ENCODE results near the gene ARHGAP10. TPM values are rescaled to one million over a fixed set of nuclear protein-coding genes. Genes with fewer than 3 reads are reported as not detected.
"Not testable (repeated sequence)": the region's sequence is repeated elsewhere in the genome, so short reads cannot be mapped to it uniquely, and the experiment has no call there.

Gene ARHGAP10
- total RNA-seq, 2 experiments from 2014 or later = 3.6 to 3.8 TPM

DNA sequence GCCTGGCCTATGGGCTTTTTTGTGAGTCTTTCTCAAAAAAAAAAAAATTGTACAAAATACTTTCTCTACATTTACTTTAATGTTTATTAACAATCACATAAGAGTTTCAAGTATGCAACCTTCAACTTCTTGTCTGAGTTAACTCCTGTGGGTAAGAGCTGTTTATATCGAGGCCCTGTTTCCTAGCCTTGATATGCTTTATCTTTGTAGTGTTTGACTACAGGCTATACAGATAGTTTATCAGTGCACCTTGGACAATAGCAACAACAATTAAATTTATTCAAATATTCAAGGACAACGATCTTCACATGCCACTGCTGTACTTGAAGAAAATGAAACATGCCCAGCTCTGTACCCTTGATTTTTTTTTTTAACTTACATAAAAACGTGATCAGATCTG is 178.4 kb downstream of the ARHGAP10 start:
- H3K4me1 Mint-ChIP-seq (ENCODE audit: low read depth) = no peaks in the 10 kb centered on the region
- CTCF ChIA-PET = no interaction called here
- no peak for DNase-seq

DNA sequence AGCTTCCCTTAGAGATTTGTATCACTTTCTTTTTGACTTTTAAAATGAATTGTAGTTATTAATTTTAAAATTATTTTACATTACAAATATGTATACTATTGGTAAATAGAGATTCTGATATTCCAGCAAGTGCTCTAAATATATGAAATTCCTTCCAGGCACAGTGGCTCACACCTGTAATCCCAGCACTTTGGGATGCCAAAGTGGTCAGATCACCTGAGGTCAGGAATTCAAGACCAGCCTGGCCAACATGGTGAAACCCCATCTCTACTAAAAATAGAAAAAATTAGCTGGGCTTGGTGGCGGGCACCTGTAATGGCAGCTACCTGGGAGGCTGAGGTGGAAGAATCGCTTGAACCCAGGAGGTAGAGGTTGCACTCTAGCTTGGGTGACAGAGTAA is 180.2 kb downstream of the ARHGAP10 start:
- H3K4me1 Mint-ChIP-seq (ENCODE audit: low read depth); H3K27ac Mint-ChIP-seq; H3K4me3 Mint-ChIP-seq; CTCF ChIA-PET; DNase-seq; intact Hi-C loops (cut with micrococcal nuclease); H3K36me3 Mint-ChIP-seq (ENCODE audit: low read depth); H3K9me3 Mint-ChIP-seq; H3K27me3 Mint-ChIP-seq (ENCODE audit: low read depth): not testable (repeated sequence)

More for the DNA sequence above, 178.4 kb downstream of the ARHGAP10 start:
- no peaks in the 10 kb centered on the region for H3K27me3 Mint-ChIP-seq (ENCODE audit: low read depth)
- H3K9me3 Mint-ChIP-seq = peaks cover 2% of the 10 kb centered on the region
- intact Hi-C loops (cut with micrococcal nuclease) = no loop called here
- H3K4me3 Mint-ChIP-seq = no peak overlapping the region
- peaks cover 9% of the 10 kb centered on the region for H3K36me3 Mint-ChIP-seq (ENCODE audit: low read depth)
- H3K27ac Mint-ChIP-seq = no peak overlapping the region

DNA sequence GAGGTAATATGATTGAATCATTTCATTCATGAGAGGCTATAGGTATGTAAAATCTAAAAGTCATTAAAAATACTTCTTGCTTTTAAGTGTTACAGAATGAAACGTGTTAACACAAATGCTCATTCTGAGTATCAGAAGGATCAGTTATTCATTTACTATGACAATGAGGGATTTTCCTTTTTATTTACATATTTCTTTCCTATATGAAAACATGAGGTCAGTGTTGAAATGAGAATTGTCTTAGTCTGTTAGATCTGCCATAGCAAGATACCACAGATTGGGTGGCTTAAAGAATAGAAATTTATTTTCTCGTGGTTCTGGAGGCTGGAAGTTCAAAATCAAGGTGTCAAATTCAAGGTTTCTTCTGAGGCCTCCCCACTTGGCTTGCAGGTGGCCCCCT is 181.2 kb downstream of the ARHGAP10 start:
- Mint-ChIP-seq H3K27me3 (ENCODE audit: low read depth) (no peaks in the 10 kb centered on the region), H3K4me1 (ENCODE audit: low read depth) (no peaks in the 10 kb centered on the region), H3K9me3 (no peaks in the 10 kb centered on the region), H3K4me3 (no peak overlapping the region), H3K36me3 (ENCODE audit: low read depth) (peaks cover 6% of the 10 kb centered on the region), H3K27ac (no peak overlapping the region)
- intact Hi-C loops (cut with micrococcal nuclease) = no loop called here
- DNase-seq = no peak
- CTCF ChIA-PET = no interaction called here

DNA sequence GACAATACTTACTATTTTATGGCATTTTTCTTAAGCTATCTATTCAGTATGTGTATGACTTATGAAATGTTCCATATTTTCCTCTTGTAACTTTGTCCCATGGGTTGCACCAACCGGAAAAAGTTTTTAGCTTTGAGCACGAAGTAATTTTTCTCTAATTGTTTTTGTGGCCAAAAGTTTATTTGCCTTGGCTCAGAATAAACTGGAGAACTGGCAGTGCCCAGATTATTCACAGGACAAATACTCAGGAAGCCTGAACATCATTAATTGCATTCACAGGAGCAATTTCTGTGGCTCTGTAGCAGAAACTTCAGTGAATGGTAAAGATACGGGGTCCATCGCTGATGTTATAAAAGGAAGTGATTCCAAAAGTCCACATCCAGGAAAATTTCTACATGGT is 184.5 kb downstream of the ARHGAP10 start:
- intact Hi-C loops (cut with micrococcal nuclease) = no loop called here
- Mint-ChIP-seq H3K9me3 (no peaks in the 10 kb centered on the region), H3K27ac (no peak overlapping the region), H3K36me3 (ENCODE audit: low read depth) (peaks cover 5% of the 10 kb centered on the region), H3K27me3 (ENCODE audit: low read depth) (no peaks in the 10 kb centered on the region), H3K4me1 (ENCODE audit: low read depth) (no peaks in the 10 kb centered on the region), H3K4me3 (no peak overlapping the region)
- CTCF ChIA-PET = interaction anchor here (0.9 kb wide), 1 partner anchor 380 kb away, joined by 3 read pairs; no protein-coding TSS in a partner anchor
- no peak for DNase-seq

DNA sequence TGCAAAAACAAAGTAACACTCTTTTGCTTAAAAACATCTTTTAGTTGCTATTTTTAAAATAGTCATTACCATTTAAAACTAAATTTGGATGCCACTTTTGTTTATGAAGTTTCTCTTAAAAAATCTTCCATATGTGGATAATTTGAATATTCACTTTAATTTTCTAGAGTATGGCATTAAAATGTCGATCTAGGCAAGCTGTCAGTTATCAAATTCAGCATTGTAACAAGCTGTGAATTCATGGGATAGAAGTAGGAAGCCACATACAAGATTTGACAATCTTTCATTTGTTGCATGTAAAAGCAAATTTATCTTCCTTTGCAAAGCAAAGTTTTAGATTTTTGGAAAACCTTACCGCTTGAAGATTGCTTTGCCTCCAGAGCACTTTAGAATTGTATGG is 191.5 kb downstream of the ARHGAP10 start:
- H3K4me1 Mint-ChIP-seq (ENCODE audit: low read depth) = no peaks in the 10 kb centered on the region
- H3K36me3 Mint-ChIP-seq (ENCODE audit: low read depth) = no peaks in the 10 kb centered on the region

DNA sequence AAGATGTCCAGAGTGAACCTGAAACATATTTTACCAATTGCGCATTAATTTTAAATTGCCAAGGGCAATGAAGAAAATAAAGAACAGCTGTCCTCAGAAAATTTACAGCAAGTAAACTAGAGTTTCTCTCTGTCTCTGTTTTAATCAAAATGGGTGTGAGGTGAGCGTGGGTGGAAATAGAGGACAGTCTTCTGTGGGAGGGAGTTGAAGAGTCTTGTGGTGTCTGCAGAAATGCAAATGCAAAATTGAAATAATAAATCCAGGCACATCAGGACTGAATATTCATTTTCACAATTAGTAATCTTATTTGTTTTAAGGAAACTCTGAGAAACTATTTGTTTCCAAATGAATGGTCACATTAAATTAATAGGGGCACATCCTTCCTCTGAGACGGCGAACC is 192.0 kb downstream of the ARHGAP10 start:
- Mint-ChIP-seq H3K36me3 (ENCODE audit: low read depth) (no peaks in the 10 kb centered on the region), H3K27me3 (ENCODE audit: low read depth) (no peaks in the 10 kb centered on the region), H3K4me1 (ENCODE audit: low read depth) (no peaks in the 10 kb centered on the region), H3K9me3 (no peaks in the 10 kb centered on the region), H3K4me3 (no peak overlapping the region), H3K27ac (no peak overlapping the region)
- intact Hi-C loops (cut with micrococcal nuclease) = loop anchor here (10.0 kb wide), 1 partner anchor 501 kb away; no protein-coding TSS in a partner anchor
- CTCF ChIA-PET = no interaction called here
- DNase-seq = no peak

More for the DNA sequence above, 191.5 kb downstream of the ARHGAP10 start:
- Mint-ChIP-seq H3K4me3 (no peak overlapping the region), H3K9me3 (no peaks in the 10 kb centered on the region), H3K27me3 (ENCODE audit: low read depth) (no peaks in the 10 kb centered on the region), H3K27ac (no peak overlapping the region)
- intact Hi-C loops (cut with micrococcal nuclease) = loop anchor here (10.0 kb wide), 1 partner anchor 501 kb away; no protein-coding TSS in a partner anchor
- no peak for DNase-seq
- CTCF ChIA-PET = no interaction called here

DNA sequence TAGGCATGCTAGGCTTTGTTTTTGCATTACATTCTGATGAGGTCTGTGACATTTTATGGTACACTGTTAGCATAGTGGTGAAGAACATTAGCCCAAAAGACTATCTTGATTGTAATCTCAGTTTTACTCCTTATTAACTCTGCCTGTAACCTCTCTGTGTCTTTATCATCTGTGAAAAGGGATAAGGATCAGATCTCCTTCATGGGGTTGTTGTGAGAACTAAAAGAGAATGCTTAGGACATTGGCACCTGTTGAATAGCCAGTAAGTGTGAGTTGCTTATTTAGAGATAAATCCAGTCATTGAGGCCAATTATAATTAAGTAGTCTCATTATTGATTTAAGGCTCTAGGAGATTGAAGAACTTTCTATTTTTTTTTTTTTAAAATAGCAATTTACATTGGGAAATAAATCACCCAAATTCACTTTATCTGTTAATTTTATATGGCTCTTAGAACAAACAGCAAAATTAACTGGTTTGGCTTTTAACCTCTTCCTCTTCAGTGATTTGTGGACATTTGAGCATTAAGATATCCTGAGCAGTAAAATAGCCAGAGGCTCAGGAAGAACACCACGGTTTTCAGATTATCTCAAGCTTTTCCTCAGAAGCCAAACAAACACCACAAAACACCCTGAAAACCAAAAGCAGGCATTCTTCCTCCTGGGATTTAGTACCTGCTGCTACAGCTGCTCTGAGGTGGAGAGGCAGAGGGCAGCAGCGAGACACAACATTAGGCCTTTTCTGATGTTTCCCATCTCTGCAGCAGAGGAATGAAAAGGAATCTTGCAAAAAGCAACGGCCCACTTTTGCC is 192.9 kb downstream of the ARHGAP10 start:
- DNase-seq = peak; percentile 35
- CTCF ChIA-PET = no interaction called here
- H3K27me3 Mint-ChIP-seq (ENCODE audit: low read depth) = no peaks in the 10 kb centered on the region
- intact Hi-C loops (cut with micrococcal nuclease) = loop anchor here (10.0 kb wide), 1 partner anchor 500 kb away; no protein-coding TSS in a partner anchor
- H3K4me1 Mint-ChIP-seq (ENCODE audit: low read depth) = no peaks in the 10 kb centered on the region
- no peak overlapping the region for H3K4me3 Mint-ChIP-seq
- no peaks in the 10 kb centered on the region for H3K9me3 Mint-ChIP-seq
- no peak overlapping the region for H3K27ac Mint-ChIP-seq
- H3K36me3 Mint-ChIP-seq (ENCODE audit: low read depth) = no peaks in the 10 kb centered on the region

DNA sequence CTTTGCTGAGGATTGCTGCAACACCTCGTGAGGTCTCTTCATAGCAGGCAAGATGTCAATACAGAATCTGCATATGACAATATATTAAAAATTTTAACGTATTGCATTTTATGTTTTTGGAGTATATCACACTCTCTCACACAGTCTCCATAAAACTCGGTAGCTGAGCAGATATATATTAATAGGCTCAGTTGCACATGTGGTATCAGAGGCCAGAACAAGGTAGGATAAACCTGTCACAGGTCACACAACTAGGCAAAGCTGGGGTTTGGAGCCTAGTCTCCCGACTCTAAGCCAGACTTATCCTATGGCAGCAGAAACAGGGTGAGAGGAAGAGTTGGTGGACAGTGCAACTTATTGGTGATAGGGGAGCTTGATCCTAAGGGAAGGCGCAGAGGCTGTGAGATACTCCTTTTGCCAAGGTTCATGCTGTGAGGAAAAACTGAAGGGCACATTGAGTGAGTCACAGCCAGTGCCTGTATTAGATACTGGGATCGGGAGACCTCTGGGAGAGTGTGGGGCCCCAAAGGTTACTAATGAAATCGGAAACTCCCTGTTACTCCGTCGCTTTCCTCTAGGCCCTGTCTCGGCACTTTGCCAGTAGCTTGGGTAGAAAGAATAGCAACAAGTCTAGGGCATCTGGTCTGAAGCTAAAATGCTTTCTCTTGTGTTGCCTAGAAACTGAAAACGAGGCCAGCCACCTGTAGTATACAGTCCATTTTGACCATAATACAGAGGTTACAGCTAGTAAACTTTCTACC is 195.7 kb downstream of the ARHGAP10 start:
- CTCF ChIA-PET = interaction anchor here (0.6 kb wide), 1 partner anchor 429 kb away, joined by 3 read pairs; no protein-coding TSS in a partner anchor
- Mint-ChIP-seq H3K4me3 (no peak overlapping the region), H3K36me3 (ENCODE audit: low read depth) (no peaks in the 10 kb centered on the region), H3K4me1 (ENCODE audit: low read depth) (no peaks in the 10 kb centered on the region), H3K27me3 (ENCODE audit: low read depth) (no peaks in the 10 kb centered on the region), H3K27ac (no peak overlapping the region), H3K9me3 (no peaks in the 10 kb centered on the region)
- intact Hi-C loops (cut with micrococcal nuclease) = loop anchor here (10.0 kb wide), 1 partner anchor 497 kb away; no protein-coding TSS in a partner anchor
- DNase-seq = no peak

DNA sequence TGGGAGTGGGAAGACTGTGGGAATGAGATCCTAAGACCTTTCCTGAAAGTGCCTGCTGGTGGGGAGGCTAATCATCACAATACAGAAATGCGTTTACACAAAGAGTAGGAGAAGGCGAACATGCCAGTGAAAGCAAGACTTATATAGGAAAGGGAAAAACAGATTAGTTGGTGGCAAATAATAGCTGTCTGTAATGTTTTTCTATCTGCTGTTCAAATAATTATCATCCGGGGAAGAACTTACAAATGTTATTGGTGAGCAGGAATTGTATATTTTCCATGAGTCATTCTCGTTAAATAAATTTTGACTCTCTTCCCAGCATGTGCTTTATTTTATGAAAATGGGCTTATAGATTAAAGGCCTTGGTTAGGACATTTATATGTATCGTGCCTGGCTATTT is 196.5 kb downstream of the ARHGAP10 start:
- Mint-ChIP-seq H3K27ac (no peak overlapping the region), H3K36me3 (ENCODE audit: low read depth) (no peaks in the 10 kb centered on the region), H3K4me3 (no peak overlapping the region), H3K4me1 (ENCODE audit: low read depth) (no peaks in the 10 kb centered on the region), H3K27me3 (ENCODE audit: low read depth) (no peaks in the 10 kb centered on the region), H3K9me3 (no peaks in the 10 kb centered on the region)
- no peak for DNase-seq
- intact Hi-C loops (cut with micrococcal nuclease) = loop anchor here (10.0 kb wide), 1 partner anchor 496 kb away; no protein-coding TSS in a partner anchor
- CTCF ChIA-PET = no interaction called here

DNA sequence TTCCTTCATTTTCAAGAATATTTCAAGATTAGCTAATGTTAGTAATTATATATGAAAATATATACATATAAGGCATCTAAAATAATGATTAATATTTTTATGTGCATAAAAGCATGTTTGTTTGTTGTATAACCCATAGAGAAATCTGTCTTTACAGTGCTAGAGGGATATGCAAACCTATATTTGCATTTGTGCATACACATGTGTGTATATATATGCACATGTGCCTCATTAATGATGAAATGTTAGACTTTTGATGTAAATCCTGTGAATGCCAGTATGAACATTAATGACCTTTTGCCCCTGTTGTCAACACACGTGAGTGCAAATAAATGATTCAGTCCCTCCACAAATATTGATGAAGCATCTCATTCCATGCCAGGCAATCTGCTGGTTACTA is 197.9 kb downstream of the ARHGAP10 start:
- CTCF ChIA-PET = no interaction called here
- no peak overlapping the region for H3K4me3 Mint-ChIP-seq
- H3K27me3 Mint-ChIP-seq (ENCODE audit: low read depth) = no peaks in the 10 kb centered on the region
- H3K36me3 Mint-ChIP-seq (ENCODE audit: low read depth) = no peaks in the 10 kb centered on the region
- H3K4me1 Mint-ChIP-seq (ENCODE audit: low read depth) = no peaks in the 10 kb centered on the region
- no peak for DNase-seq
- no peaks in the 10 kb centered on the region for H3K9me3 Mint-ChIP-seq
- intact Hi-C loops (cut with micrococcal nuclease) = loop anchor here (10.0 kb wide), 1 partner anchor 495 kb away; no protein-coding TSS in a partner anchor
- H3K27ac Mint-ChIP-seq = no peak overlapping the region

DNA sequence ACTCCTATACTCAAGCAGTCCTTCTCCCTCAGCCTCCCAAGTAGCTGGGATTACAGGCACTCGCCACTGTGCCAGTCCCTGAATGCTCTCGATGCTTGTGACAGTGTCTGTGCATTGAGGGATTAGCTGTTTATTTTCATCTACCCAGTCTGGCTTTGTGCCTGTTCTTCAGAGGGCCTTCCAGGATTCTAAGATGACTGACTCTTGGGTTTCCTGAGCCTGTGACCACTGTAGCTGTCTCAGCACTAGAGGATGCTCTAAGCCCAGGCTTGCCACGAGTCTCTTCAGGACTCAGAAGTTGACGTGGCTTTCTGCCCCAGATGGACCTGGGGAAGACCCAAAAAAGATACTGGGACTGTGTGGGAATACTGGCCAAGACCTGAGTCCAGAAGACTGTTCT is 201.4 kb downstream of the ARHGAP10 start:
- H3K36me3 Mint-ChIP-seq (ENCODE audit: low read depth) = no peaks in the 10 kb centered on the region
- H3K27ac Mint-ChIP-seq = no peak overlapping the region
- CTCF ChIA-PET = interaction anchor here (0.9 kb wide), 1 partner anchor 75 kb away, joined by 3 read pairs; no protein-coding TSS in a partner anchor
- no peaks in the 10 kb centered on the region for H3K27me3 Mint-ChIP-seq (ENCODE audit: low read depth)
- H3K4me3 Mint-ChIP-seq = no peak overlapping the region
- H3K9me3 Mint-ChIP-seq = no peaks in the 10 kb centered on the region
- intact Hi-C loops (cut with micrococcal nuclease) = no loop called here
- peak; percentile 12 for DNase-seq
- no peaks in the 10 kb centered on the region for H3K4me1 Mint-ChIP-seq (ENCODE audit: low read depth)

DNA sequence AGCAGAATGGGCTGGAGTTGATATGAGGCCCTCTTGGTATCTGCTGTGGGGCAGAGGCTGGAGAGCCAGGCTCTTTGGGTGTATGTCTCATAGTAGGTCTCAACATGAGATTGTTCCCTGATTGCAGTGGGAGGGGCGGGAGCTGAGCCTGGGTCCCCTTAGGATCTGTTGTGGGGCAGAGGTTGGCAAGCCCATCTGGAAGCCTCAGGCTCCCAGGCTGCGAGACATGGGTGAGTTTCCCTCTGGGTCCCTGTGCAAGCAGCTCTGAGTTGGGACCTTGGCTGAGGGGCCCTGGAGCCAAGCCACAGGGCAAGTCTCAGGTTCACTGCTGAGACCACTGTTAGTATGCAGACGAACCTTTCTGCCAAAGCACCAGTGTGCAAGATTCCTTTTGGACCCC is 201.9 kb downstream of the ARHGAP10 start:
- H3K27me3 Mint-ChIP-seq (ENCODE audit: low read depth) = no peaks in the 10 kb centered on the region
- H3K27ac Mint-ChIP-seq = no peak overlapping the region
- CTCF ChIA-PET = no interaction called here
- no peaks in the 10 kb centered on the region for H3K9me3 Mint-ChIP-seq
- no peaks in the 10 kb centered on the region for H3K4me1 Mint-ChIP-seq (ENCODE audit: low read depth)
- DNase-seq = no peak
- intact Hi-C loops (cut with micrococcal nuclease) = no loop called here
- no peak overlapping the region for H3K4me3 Mint-ChIP-seq
- H3K36me3 Mint-ChIP-seq (ENCODE audit: low read depth) = no peaks in the 10 kb centered on the region
